HEK293 (cell line): Measurements from ENCODE around the gene PLAGL2.

Experiments used
- CTCF ChIA-PET: fragments of 350-600 bp; formaldehyde crosslinking; extraction: SDS; loops from one replicate; lab custom pipeline; 2021; ENCODE audit warnings: antibody characterized with exemption; lab: Yijun Ruan, JAX
- POLR2A ChIA-PET: fragments of 300-600 bp; formaldehyde crosslinking; extraction: SDS; loops from one replicate; lab custom pipeline; 2020; ENCODE audit warnings: antibody characterized with exemption, inconsistent platforms; lab: Yijun Ruan, JAX
- H3K27ac ChIP-seq: fragments of 200-500 bp; sonication (Bioruptor generic); 2 replicates; pipeline ENCODE4 v1.5.1; 2014; ENCODE audit warnings: low read depth, low read length, control low read depth, inconsistent platforms; ENCODE audit errors: extremely low read depth
- H3K36me3 ChIP-seq, 2 experiments: fragments of 200-500 bp in 1 of 2; sonication (Bioruptor generic) in 1 of 2; 1 replicate in 1 of 2; 2 replicates in 1 of 2; pipeline ENCODE4 v1.5.1; 2014 to 2017; ENCODE audit warnings: inconsistent platforms in 2 of 2, low read length in 2 of 2; ENCODE audit not compliant: control insufficient read depth in 2 of 2, insufficient read depth in 1 of 2
- H3K4me1 ChIP-seq: fragments of 200-500 bp; sonication (Bioruptor generic); 2 replicates; pipeline ENCODE4 v1.5.1; 2014; ENCODE audit warnings: mild to moderate bottlenecking, low read length, inconsistent platforms; ENCODE audit not compliant: control insufficient read depth, insufficient read depth
- H3K4me3 ChIP-seq: 2 replicates; pipeline ENCODE4 v1.5.1; 2011; ENCODE audit warnings: low read depth, mild to moderate bottlenecking, control low read depth, low read length, moderate library complexity
- H3K9me3 ChIP-seq: fragments of 200-500 bp; sonication (Bioruptor generic); 2 replicates; pipeline ENCODE4 v1.5.1; 2014; ENCODE audit warnings: low read depth, low read length, inconsistent platforms; ENCODE audit not compliant: control insufficient read depth, insufficient read depth
- BCL11A ChIP-seq: fragments of 450-650 bp; formaldehyde crosslinking; IDR thresholded peaks from 2 replicates; pipeline ENCODE4 v1.5.1; 2016; ENCODE audit warnings: low read depth, missing biosample characterization, missing genetic modification characterization
- KLF1 ChIP-seq: fragments of 450-650 bp; formaldehyde crosslinking; IDR thresholded peaks from 2 replicates; pipeline ENCODE4 v1.5.1; 2016; ENCODE audit warnings: missing biosample characterization, missing genetic modification characterization
- MEIS1 ChIP-seq: sonication (generic); formaldehyde crosslinking; IDR thresholded peaks from 2 replicates; pipeline ENCODE4 v1.8.1; 2022; ENCODE audit warnings: missing genetic modification reagents, mild to moderate bottlenecking, borderline replicate concordance
- YY2 ChIP-seq: fragments of 450-650 bp; formaldehyde crosslinking; IDR thresholded peaks from 2 replicates; pipeline ENCODE4 v1.5.1; 2016; ENCODE audit warnings: missing biosample characterization, missing genetic modification characterization
- ZBTB21 ChIP-seq: fragments of 450-650 bp; formaldehyde crosslinking; IDR thresholded peaks from 2 replicates; pipeline ENCODE4 v1.5.1; 2017; ENCODE audit warnings: missing biosample characterization, missing genetic modification characterization
- ZFP37 ChIP-seq: fragments of 450-650 bp; formaldehyde crosslinking; IDR thresholded peaks from 2 replicates; pipeline ENCODE4 v1.5.1; 2016; ENCODE audit warnings: missing biosample characterization, missing genetic modification characterization
- ZIC2 ChIP-seq: fragments of 450-650 bp; formaldehyde crosslinking; IDR thresholded peaks from 2 replicates; pipeline ENCODE4 v1.5.1; 2016; ENCODE audit warnings: missing biosample characterization, missing genetic modification characterization
- ZNF121 ChIP-seq: fragments of 450-650 bp; formaldehyde crosslinking; IDR thresholded peaks from 2 replicates; pipeline ENCODE4 v1.5.1; 2016; ENCODE audit warnings: missing biosample characterization, missing genetic modification characterization
- ZNF140 ChIP-seq: fragments of 450-650 bp; formaldehyde crosslinking; IDR thresholded peaks from 2 replicates; pipeline ENCODE4 v1.5.1; 2016; ENCODE audit warnings: missing biosample characterization, missing genetic modification characterization
- ZNF146 ChIP-seq: fragments of 450-650 bp; formaldehyde crosslinking; IDR thresholded peaks from 2 replicates; pipeline ENCODE4 v1.5.1; 2016; ENCODE audit warnings: missing biosample characterization, missing genetic modification characterization
- ZNF16 ChIP-seq: fragments of 450-650 bp; formaldehyde crosslinking; IDR thresholded peaks from 2 replicates; pipeline ENCODE4 v1.5.1; 2016; ENCODE audit warnings: low read depth, missing biosample characterization, missing genetic modification characterization
- ZNF175 ChIP-seq: fragments of 450-650 bp; formaldehyde crosslinking; IDR thresholded peaks from 2 replicates; pipeline ENCODE4 v1.5.1; 2016; ENCODE audit warnings: missing biosample characterization, missing genetic modification characterization
- ZNF184 ChIP-seq: fragments of 450-650 bp; IDR thresholded peaks from 2 replicates; pipeline ENCODE4 v1.5.1; 2018; ENCODE audit warnings: missing biosample characterization, mild to moderate bottlenecking, missing genetic modification characterization
- ZNF2 ChIP-seq: fragments of 450-650 bp; formaldehyde crosslinking; IDR thresholded peaks from 2 replicates; pipeline ENCODE4 v1.5.1; 2016; ENCODE audit warnings: missing biosample characterization, missing genetic modification characterization
- ZNF596 ChIP-seq: fragments of 450-650 bp; IDR thresholded peaks from 2 replicates; pipeline ENCODE4 v1.5.0; 2018; ENCODE audit warnings: missing biosample characterization, mild to moderate bottlenecking, missing genetic modification characterization, moderate library complexity
- ZNF600 ChIP-seq: fragments of 450-650 bp; formaldehyde crosslinking; IDR thresholded peaks from 2 replicates; pipeline ENCODE4 v1.5.1; 2016; ENCODE audit warnings: missing biosample characterization, missing genetic modification characterization
- ZNF791 ChIP-seq: fragments of 450-650 bp; formaldehyde crosslinking; IDR thresholded peaks from 2 replicates; pipeline ENCODE4 v1.5.1; 2016; ENCODE audit warnings: missing biosample characterization, missing genetic modification characterization
- ZXDB ChIP-seq: fragments of 450-650 bp; formaldehyde crosslinking; IDR thresholded peaks from 2 replicates; pipeline ENCODE4 v1.5.1; 2016; ENCODE audit warnings: missing biosample characterization, missing genetic modification characterization
- TF ChIP-seq, protein P1 (sequence below): fragments of 450-650 bp; formaldehyde crosslinking; conservative IDR thresholded peaks from 2 replicates; pipeline ENCODE4 v1.5.1; 2016; ENCODE audit warnings: low read depth, missing biosample characterization, missing genetic modification characterization
- TF ChIP-seq, protein P2 (sequence below): fragments of 450-650 bp; IDR thresholded peaks from 2 replicates; pipeline ENCODE4 v1.5.1; 2018; ENCODE audit warnings: missing biosample characterization, mild to moderate bottlenecking, missing genetic modification characterization
- TF ChIP-seq, protein P3 (sequence below): fragments of 450-650 bp; formaldehyde crosslinking; IDR thresholded peaks from 2 replicates; pipeline ENCODE4 v1.5.1; 2016; ENCODE audit warnings: missing biosample characterization, missing genetic modification characterization
- TF ChIP-seq, protein P4 (sequence below): fragments of 450-650 bp; formaldehyde crosslinking; IDR thresholded peaks from 2 replicates; pipeline ENCODE4 v1.5.1; 2017; ENCODE audit warnings: missing biosample characterization, mild to moderate bottlenecking, missing genetic modification characterization, moderate library complexity
- TF ChIP-seq, protein P5 (sequence below): sonication (generic); formaldehyde crosslinking; IDR thresholded peaks from 2 replicates; pipeline ENCODE4 v1.8.1; 2022; ENCODE audit warnings: mild to moderate bottlenecking, moderate library complexity, missing genetic modification reagents

PLAGL2 gene

DNA sequence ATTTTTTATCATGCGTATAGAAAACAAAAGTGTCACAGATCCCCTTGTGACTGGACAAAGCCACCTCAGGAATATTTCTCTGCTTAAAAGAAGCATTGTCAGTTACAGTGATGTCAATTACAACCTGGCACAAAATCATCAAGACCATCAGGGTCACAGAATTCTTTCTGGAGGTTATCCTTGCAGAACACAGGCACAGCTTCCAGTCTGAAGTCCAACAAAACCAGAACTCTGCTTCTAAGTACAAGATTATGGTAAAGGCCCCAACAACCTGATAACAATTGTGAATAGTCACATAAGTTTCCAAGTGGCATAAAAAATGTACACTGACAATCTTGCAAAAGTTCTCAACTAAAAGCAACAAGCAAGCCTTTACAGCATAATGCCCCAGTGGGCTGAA is 21.0 kb downstream of the PLAGL2 start:
- H3K9me3 ChIP-seq: no peaks in the 10 kb centered on the region
- TF ChIP-seq, protein P1, sequence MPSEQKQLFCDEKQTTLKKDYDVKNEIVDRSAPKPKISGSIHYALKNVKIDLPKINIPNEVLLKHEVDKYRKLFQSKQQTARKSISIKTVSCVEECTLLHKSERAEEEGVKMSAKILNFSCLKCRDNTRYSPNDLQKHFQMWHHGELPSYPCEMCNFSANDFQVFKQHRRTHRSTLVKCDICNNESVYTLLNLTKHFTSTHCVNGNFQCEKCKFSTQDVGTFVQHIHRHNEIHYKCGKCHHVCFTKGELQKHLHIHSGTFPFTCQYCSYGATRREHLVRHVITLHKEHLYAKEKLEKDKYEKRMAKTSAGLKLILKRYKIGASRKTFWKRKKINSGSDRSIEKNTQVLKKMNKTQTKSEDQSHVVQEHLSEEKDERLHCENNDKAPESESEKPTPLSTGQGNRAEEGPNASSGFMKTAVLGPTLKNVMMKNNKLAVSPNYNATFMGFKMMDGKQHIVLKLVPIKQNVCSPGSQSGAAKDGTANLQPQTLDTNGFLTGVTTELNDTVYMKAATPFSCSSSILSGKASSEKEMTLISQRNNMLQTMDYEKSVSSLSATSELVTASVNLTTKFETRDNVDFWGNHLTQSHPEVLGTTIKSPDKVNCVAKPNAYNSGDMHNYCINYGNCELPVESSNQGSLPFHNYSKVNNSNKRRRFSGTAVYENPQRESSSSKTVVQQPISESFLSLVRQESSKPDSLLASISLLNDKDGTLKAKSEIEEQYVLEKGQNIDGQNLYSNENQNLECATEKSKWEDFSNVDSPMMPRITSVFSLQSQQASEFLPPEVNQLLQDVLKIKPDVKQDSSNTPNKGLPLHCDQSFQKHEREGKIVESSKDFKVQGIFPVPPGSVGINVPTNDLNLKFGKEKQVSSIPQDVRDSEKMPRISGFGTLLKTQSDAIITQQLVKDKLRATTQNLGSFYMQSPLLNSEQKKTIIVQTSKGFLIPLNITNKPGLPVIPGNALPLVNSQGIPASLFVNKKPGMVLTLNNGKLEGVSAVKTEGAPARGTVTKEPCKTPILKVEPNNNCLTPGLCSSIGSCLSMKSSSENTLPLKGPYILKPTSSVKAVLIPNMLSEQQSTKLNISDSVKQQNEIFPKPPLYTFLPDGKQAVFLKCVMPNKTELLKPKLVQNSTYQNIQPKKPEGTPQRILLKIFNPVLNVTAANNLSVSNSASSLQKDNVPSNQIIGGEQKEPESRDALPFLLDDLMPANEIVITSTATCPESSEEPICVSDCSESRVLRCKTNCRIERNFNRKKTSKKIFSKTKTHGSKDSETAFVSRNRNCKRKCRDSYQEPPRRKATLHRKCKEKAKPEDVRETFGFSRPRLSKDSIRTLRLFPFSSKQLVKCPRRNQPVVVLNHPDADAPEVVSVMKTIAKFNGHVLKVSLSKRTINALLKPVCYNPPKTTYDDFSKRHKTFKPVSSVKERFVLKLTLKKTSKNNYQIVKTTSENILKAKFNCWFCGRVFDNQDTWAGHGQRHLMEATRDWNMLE (tag by site-specific recombination): no peak
- no peak for TF ChIP-seq ZNF600 (tag by site-specific recombination)
- TF ChIP-seq BCL11A (tag by site-specific recombination): no peak
- no peak for TF ChIP-seq ZNF2 (tag by site-specific recombination)
- TF ChIP-seq ZNF146: no peak
- TF ChIP-seq ZIC2 (tag by site-specific recombination): no peak
- TF ChIP-seq ZFP37 (tag by site-specific recombination): no peak
- TF ChIP-seq ZNF184 (tag by site-specific recombination): no peak
- TF ChIP-seq ZNF140: no peak
- TF ChIP-seq, protein P2, sequence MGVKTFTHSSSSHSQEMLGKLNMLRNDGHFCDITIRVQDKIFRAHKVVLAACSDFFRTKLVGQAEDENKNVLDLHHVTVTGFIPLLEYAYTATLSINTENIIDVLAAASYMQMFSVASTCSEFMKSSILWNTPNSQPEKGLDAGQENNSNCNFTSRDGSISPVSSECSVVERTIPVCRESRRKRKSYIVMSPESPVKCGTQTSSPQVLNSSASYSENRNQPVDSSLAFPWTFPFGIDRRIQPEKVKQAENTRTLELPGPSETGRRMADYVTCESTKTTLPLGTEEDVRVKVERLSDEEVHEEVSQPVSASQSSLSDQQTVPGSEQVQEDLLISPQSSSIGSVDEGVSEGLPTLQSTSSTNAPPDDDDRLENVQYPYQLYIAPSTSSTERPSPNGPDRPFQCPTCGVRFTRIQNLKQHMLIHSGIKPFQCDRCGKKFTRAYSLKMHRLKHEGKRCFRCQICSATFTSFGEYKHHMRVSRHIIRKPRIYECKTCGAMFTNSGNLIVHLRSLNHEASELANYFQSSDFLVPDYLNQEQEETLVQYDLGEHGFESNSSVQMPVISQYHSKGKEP (tag by site-specific recombination): no peak
- TF ChIP-seq, protein P3, sequence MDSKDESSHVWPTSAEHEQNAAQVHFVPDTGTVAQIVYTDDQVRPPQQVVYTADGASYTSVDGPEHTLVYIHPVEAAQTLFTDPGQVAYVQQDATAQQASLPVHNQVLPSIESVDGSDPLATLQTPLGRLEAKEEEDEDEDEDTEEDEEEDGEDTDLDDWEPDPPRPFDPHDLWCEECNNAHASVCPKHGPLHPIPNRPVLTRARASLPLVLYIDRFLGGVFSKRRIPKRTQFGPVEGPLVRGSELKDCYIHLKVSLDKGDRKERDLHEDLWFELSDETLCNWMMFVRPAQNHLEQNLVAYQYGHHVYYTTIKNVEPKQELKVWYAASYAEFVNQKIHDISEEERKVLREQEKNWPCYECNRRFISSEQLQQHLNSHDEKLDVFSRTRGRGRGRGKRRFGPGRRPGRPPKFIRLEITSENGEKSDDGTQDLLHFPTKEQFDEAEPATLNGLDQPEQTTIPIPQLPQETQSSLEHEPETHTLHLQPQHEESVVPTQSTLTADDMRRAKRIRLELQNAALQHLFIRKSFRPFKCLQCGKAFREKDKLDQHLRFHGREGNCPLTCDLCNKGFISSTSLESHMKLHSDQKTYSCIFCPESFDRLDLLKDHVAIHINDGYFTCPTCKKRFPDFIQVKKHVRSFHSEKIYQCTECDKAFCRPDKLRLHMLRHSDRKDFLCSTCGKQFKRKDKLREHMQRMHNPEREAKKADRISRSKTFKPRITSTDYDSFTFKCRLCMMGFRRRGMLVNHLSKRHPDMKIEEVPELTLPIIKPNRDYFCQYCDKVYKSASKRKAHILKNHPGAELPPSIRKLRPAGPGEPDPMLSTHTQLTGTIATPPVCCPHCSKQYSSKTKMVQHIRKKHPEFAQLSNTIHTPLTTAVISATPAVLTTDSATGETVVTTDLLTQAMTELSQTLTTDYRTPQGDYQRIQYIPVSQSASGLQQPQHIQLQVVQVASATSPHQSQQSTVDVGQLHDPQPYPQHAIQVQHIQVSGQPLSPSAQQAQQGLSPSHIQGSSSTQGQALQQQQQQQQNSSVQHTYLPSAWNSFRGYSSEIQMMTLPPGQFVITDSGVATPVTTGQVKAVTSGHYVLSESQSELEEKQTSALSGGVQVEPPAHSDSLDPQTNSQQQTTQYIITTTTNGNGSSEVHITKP (tag by site-specific recombination): no peak
- no peak for TF ChIP-seq ZNF596 (tag by site-specific recombination)
- no peak for TF ChIP-seq ZNF121 (tag by site-specific recombination)
- TF ChIP-seq, all 188 proteins: peak for 0
- H3K4me1 ChIP-seq: no peaks in the 10 kb centered on the region
- H3K27ac ChIP-seq: no peak overlapping the region
- H3K36me3 ChIP-seq: peaks cover 0 to 16% of the 10 kb centered on the region in 2 experiments; a peak in 1 of 3 replicates
- ChIA-PET CTCF (interaction anchor here (0.7 kb wide), 2 partner anchors 284 to 605 kb away, joined by 3 read pairs; no protein-coding TSS in a partner anchor), POLR2A (no interaction called here)
- no peak overlapping the region for H3K4me3 ChIP-seq

DNA sequence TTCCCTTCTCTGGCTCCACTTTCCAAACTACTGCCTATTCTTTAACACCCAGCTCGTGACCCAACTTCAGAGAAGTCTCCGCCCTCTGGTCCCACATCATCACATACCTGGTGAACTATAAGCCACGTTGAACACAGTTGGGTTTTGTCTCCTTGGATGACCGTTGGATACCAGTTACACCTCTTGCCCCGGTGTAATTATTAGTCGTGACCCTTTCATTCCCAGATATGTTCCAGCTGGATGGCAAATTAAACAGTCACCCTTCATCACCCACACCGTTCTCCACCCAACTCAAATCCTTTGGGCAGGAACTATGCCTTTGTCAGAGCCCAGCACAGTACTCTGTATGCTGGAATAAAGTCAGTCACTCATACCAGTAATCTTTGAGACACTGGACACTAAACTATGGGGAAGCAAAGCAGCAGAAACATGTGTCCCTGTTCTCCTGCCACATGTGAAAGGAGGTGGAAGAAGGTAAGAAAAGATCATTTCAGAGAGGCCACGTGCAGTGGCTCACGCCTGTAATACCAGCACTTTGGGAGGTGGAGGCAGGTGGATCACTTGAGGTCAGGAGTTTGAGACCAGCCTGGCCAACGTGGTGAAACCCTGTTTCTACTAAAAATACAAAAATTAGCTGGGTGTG is 22.5 kb downstream of the PLAGL2 start:
- Histone ChIP-seq H3K27ac (no peak overlapping the region), H3K9me3 (no peaks in the 10 kb centered on the region), H3K4me3 (no peak overlapping the region), H3K36me3 (peaks cover 0 to 4% of the 10 kb centered on the region in 2 experiments; a peak in 1 of 3 replicates), H3K4me1 (no peaks in the 10 kb centered on the region)
- ChIA-PET POLR2A (no interaction called here), CTCF (no interaction called here)
- no peak for TF ChIP-seq KLF1
- TF ChIP-seq ZBTB21 (tag by site-specific recombination): no peak
- no peak for TF ChIP-seq YY2 (tag by site-specific recombination)
- no peak for TF ChIP-seq ZNF175 (tag by site-specific recombination)
- no peak for TF ChIP-seq ZNF791 (tag by site-specific recombination)
- TF ChIP-seq, protein P4, sequence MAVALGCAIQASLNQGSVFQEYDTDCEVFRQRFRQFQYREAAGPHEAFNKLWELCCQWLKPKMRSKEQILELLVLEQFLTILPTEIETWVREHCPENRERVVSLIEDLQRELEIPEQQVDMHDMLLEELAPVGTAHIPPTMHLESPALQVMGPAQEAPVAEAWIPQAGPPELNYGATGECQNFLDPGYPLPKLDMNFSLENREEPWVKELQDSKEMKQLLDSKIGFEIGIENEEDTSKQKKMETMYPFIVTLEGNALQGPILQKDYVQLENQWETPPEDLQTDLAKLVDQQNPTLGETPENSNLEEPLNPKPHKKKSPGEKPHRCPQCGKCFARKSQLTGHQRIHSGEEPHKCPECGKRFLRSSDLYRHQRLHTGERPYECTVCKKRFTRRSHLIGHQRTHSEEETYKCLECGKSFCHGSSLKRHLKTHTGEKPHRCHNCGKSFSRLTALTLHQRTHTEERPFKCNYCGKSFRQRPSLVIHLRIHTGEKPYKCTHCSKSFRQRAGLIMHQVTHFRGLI (tag by site-specific recombination): no peak
- no peak for TF ChIP-seq ZNF16 (tag by site-specific recombination)
- TF ChIP-seq, protein P5, sequence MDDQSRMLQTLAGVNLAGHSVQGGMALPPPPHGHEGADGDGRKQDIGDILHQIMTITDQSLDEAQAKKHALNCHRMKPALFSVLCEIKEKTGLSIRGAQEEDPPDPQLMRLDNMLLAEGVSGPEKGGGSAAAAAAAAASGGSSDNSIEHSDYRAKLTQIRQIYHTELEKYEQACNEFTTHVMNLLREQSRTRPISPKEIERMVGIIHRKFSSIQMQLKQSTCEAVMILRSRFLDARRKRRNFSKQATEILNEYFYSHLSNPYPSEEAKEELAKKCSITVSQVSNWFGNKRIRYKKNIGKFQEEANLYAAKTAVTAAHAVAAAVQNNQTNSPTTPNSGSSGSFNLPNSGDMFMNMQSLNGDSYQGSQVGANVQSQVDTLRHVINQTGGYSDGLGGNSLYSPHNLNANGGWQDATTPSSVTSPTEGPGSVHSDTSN (CRISPR knock-in tag): no peak
- no peak for TF ChIP-seq MEIS1
- TF ChIP-seq ZXDB (tag by site-specific recombination): no peak
